Stimulated activated CD4-positive, alpha-beta T cell treated with anti-CD3 and anti-CD28 coated beads, Interleukin-1b, Interleukin-23, amount 100 ng/mL, for 48 hours (primary cell): Measurements from ENCODE around the gene FXYD2.

Experiments used
- DNase-seq: peaks from one replicate; pipeline ENCODE4 v3.0.0-alpha.2; 2020

Gene FXYD2

GRCh38 chr11:117795638-117796455, 28.7 kb downstream of the FXYD2 start:
- DNase-seq = no peak

GRCh38 chr11:117794772-117795629, 29.5 kb downstream of the FXYD2 start:
- no peak for DNase-seq

- no peak for DNase-seq
These were observed 30.4 kb downstream of the FXYD2 start for GRCh38 chr11:117794135-117794534.

GRCh38 chr11:117793583-117793982, 31.0 kb downstream of the FXYD2 start:
- DNase-seq = no peak

- DNase-seq = no peak
These were observed 31.6 kb downstream of the FXYD2 start for GRCh38 chr11:117792992-117793391.

- DNase-seq = no peak
These were observed 32.3 kb downstream of the FXYD2 start for GRCh38 chr11:117792241-117792640.

GRCh38 chr11:117790279-117790678, 34.3 kb downstream of the FXYD2 start:
- DNase-seq = no peak

- no peak for DNase-seq
These were observed 35.3 kb downstream of the FXYD2 start for GRCh38 chr11:117789241-117789640.

- no peak for DNase-seq
These were observed 38.2 kb downstream of the FXYD2 start for GRCh38 chr11:117786135-117786870.

GRCh38 chr11:117782101-117782500, 42.4 kb downstream of the FXYD2 start:
- DNase-seq = no peak

GRCh38 chr11:117781627-117782026, 42.9 kb downstream of the FXYD2 start:
- DNase-seq = no peak

- DNase-seq = no peak
These were observed 44.1 kb downstream of the FXYD2 start for GRCh38 chr11:117780456-117780855.

- no peak for DNase-seq
These were observed 50.0 kb downstream of the FXYD2 start for GRCh38 chr11:117774553-117774952.

GRCh38 chr11:117772360-117772759, 52.2 kb downstream of the FXYD2 start:
- no peak for DNase-seq

GRCh38 chr11:117771841-117772240, 52.7 kb downstream of the FXYD2 start:
- no peak for DNase-seq

- DNase-seq = no peak
These were observed 53.3 kb downstream of the FXYD2 start for GRCh38 chr11:117771197-117771596.

- DNase-seq = no peak
These were observed 54.5 kb downstream of the FXYD2 start for GRCh38 chr11:117770061-117770460.
